Trophoblast cell (in vitro differentiated cells and primary cell): Measurements from ENCODE around the gene CPA1.

ENCODE experiments used
- DNase-seq, 2 donors: peaks; one replicate each; pipeline ENCODE4 v3.0.0-alpha.2; 2016
- H2AFZ ChIP-seq: 2 replicates; pipeline ENCODE4 v1.6.1; 2013; ENCODE audit warnings: low read length, moderate library complexity, mild to moderate bottlenecking; ENCODE audit not compliant: insufficient read depth, poor library complexity
- H2AK5ac ChIP-seq: 2 replicates; pipeline ENCODE4 v1.6.1; 2013; ENCODE audit warnings: mild to moderate bottlenecking, low read length
- H2BK120ac ChIP-seq: 2 replicates; pipeline ENCODE4 v1.6.1; 2013; ENCODE audit warnings: low read length, mild to moderate bottlenecking, moderate library complexity; ENCODE audit not compliant: insufficient read depth, poor library complexity
- H2BK12ac ChIP-seq: 2 replicates; pipeline ENCODE4 v1.6.1; 2013; ENCODE audit warnings: mild to moderate bottlenecking, low read length, moderate library complexity
- H2BK5ac ChIP-seq: 2 replicates; pipeline ENCODE4 v1.6.1; 2013; ENCODE audit warnings: low read length, low read depth, moderate library complexity, mild to moderate bottlenecking; ENCODE audit not compliant: poor library complexity
- H3K14ac ChIP-seq: 2 replicates; pipeline ENCODE4 v1.6.1; 2013; ENCODE audit warnings: mild to moderate bottlenecking, low read length
- H3K18ac ChIP-seq: 2 replicates; pipeline ENCODE4 v1.6.1; 2013; ENCODE audit warnings: mild to moderate bottlenecking, low read length
- H3K23ac ChIP-seq: 2 replicates; pipeline ENCODE4 v1.6.1; 2013; ENCODE audit warnings: low read length
- H3K27ac ChIP-seq: 2 replicates; pipeline ENCODE4 v1.5.1; 2013; ENCODE audit warnings: low read depth, mild to moderate bottlenecking, inconsistent platforms, low read length, moderate library complexity
- H3K27me3 ChIP-seq: 2 replicates; pipeline ENCODE4 v1.6.1; 2013; ENCODE audit warnings: inconsistent platforms, mild to moderate bottlenecking, low read length, moderate library complexity; ENCODE audit not compliant: insufficient read depth
- H3K36me3 ChIP-seq, 2 experiments: 1 replicate in 1 of 2; 2 replicates in 1 of 2; pipeline ENCODE4 v1.6.1; 2013; ENCODE audit warnings: low read length in 2 of 2, mild to moderate bottlenecking in 2 of 2, moderate library complexity in 1 of 2; ENCODE audit not compliant: insufficient read depth in 2 of 2, control insufficient read depth in 1 of 2
- H3K4ac ChIP-seq: 2 replicates; pipeline ENCODE4 v1.6.1; 2013; ENCODE audit warnings: low read depth, mild to moderate bottlenecking, low read length, moderate library complexity
- H3K4me1 ChIP-seq, 2 experiments: 1 replicate in 1 of 2; 2 replicates in 1 of 2; pipeline ENCODE4 v1.6.1; 2013; ENCODE audit warnings: low read length in 2 of 2, mild to moderate bottlenecking in 2 of 2, moderate library complexity in 1 of 2; ENCODE audit not compliant: insufficient read depth in 2 of 2, control insufficient read depth in 1 of 2
- H3K4me2 ChIP-seq: 2 replicates; pipeline ENCODE4 v1.6.1; 2013; ENCODE audit warnings: inconsistent platforms, mild to moderate bottlenecking, low read length, moderate library complexity
- H3K4me3 ChIP-seq: 2 replicates; pipeline ENCODE4 v1.5.1; 2013; ENCODE audit warnings: mild to moderate bottlenecking, low read depth, low read length, inconsistent platforms
- H3K79me1 ChIP-seq: one replicate; pipeline ENCODE4 v1.6.1; 2013; ENCODE audit warnings: low read length
- H3K79me2 ChIP-seq: 2 replicates; pipeline ENCODE4 v1.6.1; 2013; ENCODE audit warnings: low read length, mild to moderate bottlenecking; ENCODE audit not compliant: control insufficient read depth, insufficient read depth, poor library complexity
- H3K9ac ChIP-seq: 2 replicates; pipeline ENCODE4 v1.6.1; 2013; ENCODE audit warnings: mild to moderate bottlenecking, low read length
- H3K9me3 ChIP-seq: 2 replicates; pipeline ENCODE4 v1.6.1; 2013; ENCODE audit warnings: low read depth, mild to moderate bottlenecking, control low read depth, inconsistent platforms, low read length; ENCODE audit not compliant: insufficient read depth
- H4K12ac ChIP-seq: 2 replicates; pipeline ENCODE4 v1.6.1; 2013; ENCODE audit warnings: low read depth, mild to moderate bottlenecking, low read length, moderate library complexity
- H4K8ac ChIP-seq: 2 replicates; pipeline ENCODE4 v1.6.1; 2013; ENCODE audit warnings: low read depth, mild to moderate bottlenecking, low read length, moderate library complexity
- H4K91ac ChIP-seq: one replicate; pipeline ENCODE4 v1.6.1; 2013; ENCODE audit warnings: low read depth, mild to moderate bottlenecking, low read length, moderate library complexity
- WGBS: extraction: QIAGEN DNeasy Blood & Tissue Kit; methylation state at CpG from one replicate; pipeline ENCODE4 v1.1.7; 2013; ENCODE audit warnings: missing lambda C conversion rate; ENCODE audit not compliant: insufficient read length, insufficient coverage; ENCODE audit errors: extremely low coverage; 5-methylcytosine and 5-hydroxymethylcytosine counted together

Gene CPA1

GRCh38 chr7:130396109-130396508, 15.8 kb downstream of the CPA1 start:
- H2BK120ac ChIP-seq, result peak overlapping the region; percentile 30
- DNase-seq, result no peak
- peaks cover 13 to 14% of the 10 kb centered on the region in 2 experiments for H3K4me1 ChIP-seq
- no CpG with 5 or more reads among the region's 3 CpGs for WGBS
- no peak overlapping the region for H2BK5ac ChIP-seq
- H3K4ac ChIP-seq, result peak overlapping the region; percentile 21
- no peak overlapping the region for H3K27ac ChIP-seq
- peak overlapping the region; percentile 81 for H4K91ac ChIP-seq
- H4K12ac ChIP-seq, result no peak overlapping the region
- no peak overlapping the region for H3K9ac ChIP-seq
- peaks cover 0 to 2% of the 10 kb centered on the region in 2 experiments for H3K36me3 ChIP-seq
- no peak overlapping the region for H3K18ac ChIP-seq
- peak overlapping the region; percentile 79 for H3K14ac ChIP-seq
- H2BK12ac ChIP-seq, result peak overlapping the region; percentile 65
- H3K4me3 ChIP-seq, result no peak overlapping the region
- H3K79me1 ChIP-seq, result peaks cover 16% of the 10 kb centered on the region
- H3K4me2 ChIP-seq, result no peak overlapping the region
- H3K9me3 ChIP-seq, result no peaks in the 10 kb centered on the region
- H2AFZ ChIP-seq, result no peak overlapping the region
- H3K23ac ChIP-seq, result no peak overlapping the region
- H3K27me3 ChIP-seq, result no peaks in the 10 kb centered on the region
- no peak overlapping the region for H4K8ac ChIP-seq
- H2AK5ac ChIP-seq, result no peak overlapping the region
- peaks cover 2% of the 10 kb centered on the region for H3K79me2 ChIP-seq

- no peak overlapping the region for H3K4me3 ChIP-seq
- no peak overlapping the region for H2AFZ ChIP-seq
- H4K8ac ChIP-seq, result no peak overlapping the region
- no peaks in the 10 kb centered on the region for H3K27me3 ChIP-seq
- H3K4ac ChIP-seq, result no peak overlapping the region
- no peak overlapping the region for H2BK120ac ChIP-seq
- no peak overlapping the region for H3K18ac ChIP-seq
- no peaks in the 10 kb centered on the region for H3K9me3 ChIP-seq
- H3K27ac ChIP-seq, result no peak overlapping the region
- H2AK5ac ChIP-seq, result no peak overlapping the region
- no CpG with 5 or more reads among the region's 7 CpGs for WGBS
- H4K12ac ChIP-seq, result no peak overlapping the region
- no peak overlapping the region for H3K14ac ChIP-seq
- H3K36me3 ChIP-seq, result peaks cover 0 to 2% of the 10 kb centered on the region in 2 experiments
- H3K79me2 ChIP-seq, result peaks cover 2% of the 10 kb centered on the region
- no peak overlapping the region for H2BK5ac ChIP-seq
- H4K91ac ChIP-seq, result no peak overlapping the region
- peaks cover 19% of the 10 kb centered on the region for H3K79me1 ChIP-seq
- DNase-seq, result no peak
- no peak overlapping the region for H3K4me2 ChIP-seq
- no peak overlapping the region for H3K9ac ChIP-seq
- H2BK12ac ChIP-seq, result no peak overlapping the region
- H3K4me1 ChIP-seq, result peaks cover 13 to 14% of the 10 kb centered on the region in 2 experiments
- H3K23ac ChIP-seq, result no peak overlapping the region
Measured at GRCh38 chr7:130397051-130397757, 16.9 kb downstream of the CPA1 start.

GRCh38 chr7:130397758-130398073, 17.4 kb downstream of the CPA1 start:
- no peak overlapping the region for H3K27ac ChIP-seq
- no peak overlapping the region for H2AFZ ChIP-seq
- H3K4ac ChIP-seq, result no peak overlapping the region
- H3K9ac ChIP-seq, result no peak overlapping the region
- peak overlapping the region; percentile 56 for H3K18ac ChIP-seq
- no peak overlapping the region for H4K12ac ChIP-seq
- H3K27me3 ChIP-seq, result no peaks in the 10 kb centered on the region
- peak overlapping the region; percentile 48 for H3K14ac ChIP-seq
- H3K4me2 ChIP-seq, result no peak overlapping the region
- no peaks in the 10 kb centered on the region for H3K9me3 ChIP-seq
- peak overlapping the region; percentile 71 for H2BK120ac ChIP-seq
- WGBS, result no CpG with 5 or more reads among the region's 3 CpGs
- H3K23ac ChIP-seq, result no peak overlapping the region
- H3K79me2 ChIP-seq, result peaks cover 2% of the 10 kb centered on the region
- no peak overlapping the region for H3K4me3 ChIP-seq
- H2BK12ac ChIP-seq, result peak overlapping the region; percentile 88
- H4K91ac ChIP-seq, result peak overlapping the region; percentile 89
- H3K4me1 ChIP-seq, result peaks cover 13 to 14% of the 10 kb centered on the region in 2 experiments
- peak overlapping the region; percentile 76 for H2AK5ac ChIP-seq
- peak overlapping the region; percentile 57 for H2BK5ac ChIP-seq
- peak overlapping the region; percentile 21 for H4K8ac ChIP-seq
- H3K79me1 ChIP-seq, result peaks cover 23% of the 10 kb centered on the region
- no peak for DNase-seq
- H3K36me3 ChIP-seq, result peaks cover 2 to 3% of the 10 kb centered on the region in 2 experiments

GRCh38 chr7:130398526-130399090, 18.3 kb downstream of the CPA1 start:
- no CpG with 5 or more reads among the region's 8 CpGs for WGBS
- Histone ChIP-seq H3K4me3 (no peak overlapping the region), H2AK5ac (peak overlapping the region; percentile 42), H3K4me2 (no peak overlapping the region), H2BK12ac (peak overlapping the region; percentile 35), H3K27ac (no peak overlapping the region), H3K18ac (no peak overlapping the region), H3K79me2 (peaks cover 2% of the 10 kb centered on the region), H3K9me3 (no peaks in the 10 kb centered on the region), H2BK120ac (peak overlapping the region; percentile 73), H4K91ac (peak overlapping the region; percentile 89), H3K36me3 (peaks cover 2 to 3% of the 10 kb centered on the region in 2 experiments), H3K4ac (no peak overlapping the region), H4K8ac (no peak overlapping the region), H2AFZ (no peak overlapping the region), H4K12ac (no peak overlapping the region), H3K4me1 (peaks cover 13 to 14% of the 10 kb centered on the region in 2 experiments), H3K27me3 (no peaks in the 10 kb centered on the region), H3K9ac (no peak overlapping the region), H3K14ac (peak overlapping the region; percentile 9), H2BK5ac (peak overlapping the region; percentile 46), H3K23ac (no peak overlapping the region), H3K79me1 (peaks cover 26% of the 10 kb centered on the region)
- DNase-seq, result no peak
